Muscle layer of colon (tissue), 2 donors: Measurements from ENCODE around the gene TPSB2.
"Not testable (repeated sequence)": the region's sequence is repeated elsewhere in the genome, so short reads cannot be mapped to it uniquely, and the experiment has no call there.

Source experiments
- H3K27ac ChIP-seq: one replicate; pipeline ENCODE4 v1.7.0; 2013; ENCODE audit warnings: low read depth, mild to moderate bottlenecking, low read length, moderate library complexity
- H3K27me3 ChIP-seq, 2 donors: one replicate each; pipeline ENCODE4 v1.7.0; 2013; ENCODE audit warnings: low read length in 2 of 2, mild to moderate bottlenecking in 2 of 2; ENCODE audit not compliant: insufficient read depth in 2 of 2, control insufficient read depth in 1 of 2
- H3K36me3 ChIP-seq: one replicate; pipeline ENCODE4 v1.7.0; 2013; ENCODE audit warnings: mild to moderate bottlenecking, low read length; ENCODE audit not compliant: insufficient read depth
- H3K4me1 ChIP-seq: one replicate; pipeline ENCODE4 v1.7.0; 2013; ENCODE audit warnings: mild to moderate bottlenecking, low read length; ENCODE audit not compliant: insufficient read depth
- H3K4me3 ChIP-seq, 2 donors: one replicate each; pipeline ENCODE4 v1.7.0; 2013; ENCODE audit warnings: low read length in 2 of 2, low read depth in 1 of 2, mild to moderate bottlenecking in 1 of 2, moderate library complexity in 1 of 2
- H3K9ac ChIP-seq: one replicate; pipeline ENCODE4 v1.7.0; 2013; ENCODE audit warnings: low read length
- H3K9me3 ChIP-seq: one replicate; pipeline ENCODE4 v1.7.0; 2013; ENCODE audit warnings: mild to moderate bottlenecking, low read length
- donor health status: abdominal sarcoma.
- donor health status: Adenocarcinoma of cecum.

TPSB2 gene

DNA sequence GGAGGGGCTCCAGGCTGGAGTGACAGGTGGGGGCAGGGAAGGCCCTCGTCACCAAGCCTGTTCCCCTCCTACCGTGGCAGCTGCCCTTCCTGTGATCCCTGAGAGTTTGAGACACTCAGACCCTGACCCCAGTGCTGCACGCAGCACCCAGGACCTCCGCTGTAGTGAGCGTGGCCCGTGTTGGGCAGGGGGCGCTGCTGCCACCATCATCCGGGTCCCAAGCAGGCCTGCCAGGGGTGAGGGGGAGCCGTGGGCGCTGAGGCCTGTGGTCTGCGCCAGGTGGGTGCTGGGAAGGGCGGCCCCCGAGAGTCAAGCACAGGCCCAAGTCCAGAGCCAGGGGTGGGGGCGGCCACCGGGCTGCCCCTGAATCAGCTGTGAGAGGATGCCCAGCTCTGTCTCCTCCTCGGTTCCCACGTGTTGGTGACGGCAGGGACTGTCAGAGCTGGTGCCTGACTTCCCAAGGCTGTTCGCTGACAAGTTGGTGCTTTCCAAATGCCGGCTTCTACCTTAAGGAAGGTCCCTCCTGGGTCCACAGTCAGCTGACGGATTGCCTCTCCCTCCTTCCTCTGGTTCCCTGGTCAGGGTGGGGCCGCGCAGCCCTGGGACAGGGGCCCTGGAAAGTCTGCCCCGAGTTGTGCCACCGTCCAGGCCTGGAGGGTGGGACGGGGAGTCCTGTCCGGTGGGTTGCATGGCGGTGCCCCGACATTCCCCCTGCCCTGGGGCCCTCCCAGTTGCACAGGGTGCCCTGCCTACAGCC, 36.0 kb downstream of the TPSB2 start:
- no peaks in the 10 kb centered on the region for H3K36me3 ChIP-seq
- peaks cover 25% of the 10 kb centered on the region for H3K4me1 ChIP-seq
- peak overlapping the region; percentile 72 for H3K27ac ChIP-seq
- no peak overlapping the region for H3K4me3 ChIP-seq
- H3K27me3 ChIP-seq, result no peaks in the 10 kb centered on the region
- H3K9me3 ChIP-seq, result no peaks in the 10 kb centered on the region
- H3K9ac ChIP-seq, result no peak overlapping the region

DNA sequence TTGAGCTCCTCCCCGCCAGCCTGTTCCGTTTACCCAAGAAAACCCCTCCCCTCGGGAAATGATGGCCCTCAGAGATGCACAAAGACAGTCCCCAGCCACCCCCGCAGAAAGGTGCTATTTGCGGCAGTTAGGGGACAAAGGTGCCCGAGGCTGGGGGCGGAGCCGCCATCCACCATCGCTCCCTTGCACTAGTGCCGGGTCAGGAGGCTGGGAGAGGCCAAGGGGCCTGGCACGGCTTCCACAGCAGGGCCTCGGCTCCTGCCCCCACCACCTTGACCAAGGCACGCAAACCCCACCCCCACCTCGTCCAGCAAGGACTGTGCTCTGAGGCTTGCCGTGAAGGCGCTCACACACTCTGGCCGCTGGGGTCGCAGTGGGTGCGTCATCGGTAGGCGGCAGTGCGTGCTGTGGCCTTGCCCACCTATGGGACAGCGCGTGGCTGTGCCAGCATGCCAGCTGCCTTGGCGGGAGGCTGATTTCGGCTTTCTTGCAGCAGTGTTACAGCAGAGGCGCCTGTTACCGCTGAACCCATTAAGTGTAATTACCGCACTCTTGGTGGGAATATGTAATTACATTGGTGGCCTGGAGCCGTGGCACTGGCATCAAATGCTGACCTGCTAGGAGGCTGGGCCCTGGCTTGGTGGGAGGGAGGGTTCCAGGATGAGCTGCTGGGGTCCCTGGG, 36.7 kb downstream of the TPSB2 start:
- H3K27me3 ChIP-seq, result no peaks in the 10 kb centered on the region
- no peaks in the 10 kb centered on the region for H3K9me3 ChIP-seq
- no peaks in the 10 kb centered on the region for H3K36me3 ChIP-seq
- H3K4me3 ChIP-seq, result no peak overlapping the region
- peak overlapping the region; percentile 68 for H3K27ac ChIP-seq
- H3K9ac ChIP-seq, result no peak overlapping the region
- H3K4me1 ChIP-seq, result peaks cover 25% of the 10 kb centered on the region

DNA sequence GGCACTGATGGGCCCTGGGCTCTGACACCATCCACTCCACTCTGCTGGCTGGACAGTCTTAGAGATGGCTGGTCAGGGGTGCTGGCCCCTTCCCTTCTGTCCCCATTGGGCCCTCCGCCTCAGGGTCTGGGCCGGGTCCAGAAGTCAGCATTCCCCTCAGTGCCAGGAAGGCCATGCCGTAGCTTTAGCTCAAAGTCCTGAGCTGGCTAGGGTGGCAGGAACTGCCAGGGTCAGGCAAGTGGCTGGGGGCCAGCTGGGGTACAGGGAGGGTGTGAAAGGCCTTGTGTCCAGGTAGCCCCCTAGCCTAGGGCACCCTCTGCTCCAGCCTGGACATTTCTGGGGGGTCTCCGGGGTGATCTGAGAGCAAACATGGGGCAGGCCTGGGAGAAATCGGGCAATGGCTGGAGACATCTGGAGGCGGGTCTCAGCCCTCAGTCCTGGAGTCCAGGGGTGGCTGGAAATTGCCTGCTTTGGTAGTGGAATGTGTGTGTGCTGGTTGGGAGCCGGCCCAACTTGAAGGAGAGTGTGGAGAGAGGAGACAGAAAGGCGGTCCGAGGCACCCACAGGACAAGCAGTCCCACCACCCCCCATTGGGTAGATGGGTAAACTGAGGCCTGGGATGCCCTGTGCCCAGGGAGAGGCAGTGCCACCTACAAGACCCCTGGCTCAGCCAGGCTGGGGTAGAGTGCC, 37.5 kb downstream of the TPSB2 start:
- Histone ChIP-seq H3K4me1 (peaks cover 25% of the 10 kb centered on the region), H3K9me3 (no peaks in the 10 kb centered on the region), H3K9ac (no peak overlapping the region)

DNA sequence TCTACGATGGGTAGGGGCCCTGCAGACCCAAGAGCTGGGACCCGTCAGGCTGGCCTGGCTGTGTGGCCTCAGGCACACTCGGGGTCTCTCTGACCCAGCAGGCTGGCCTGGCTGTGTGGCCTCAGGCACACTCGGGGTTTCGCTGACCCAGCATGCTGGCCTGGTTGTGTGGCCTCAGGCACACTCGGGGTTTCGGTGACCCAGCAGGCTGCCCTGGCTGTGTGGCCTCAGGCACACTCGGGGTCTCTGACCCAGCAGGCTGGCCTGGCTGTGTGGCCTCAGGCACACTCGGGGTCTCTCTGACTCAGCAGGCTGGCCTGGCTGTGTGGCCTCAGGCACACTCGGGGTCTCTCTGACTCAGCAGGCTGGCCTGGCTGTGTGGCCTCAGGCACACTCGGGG, 39.2 kb downstream of the TPSB2 start:
- H3K27ac ChIP-seq, result not testable (repeated sequence)
- peaks cover 25% of the 10 kb centered on the region for H3K4me1 ChIP-seq

More for the DNA sequence above, 37.5 kb downstream of the TPSB2 start:
- H3K4me3 ChIP-seq, result no peak overlapping the region
- H3K27me3 ChIP-seq, result no peaks in the 10 kb centered on the region
- H3K27ac ChIP-seq, result peak overlapping the region; percentile 68
- no peaks in the 10 kb centered on the region for H3K36me3 ChIP-seq

DNA sequence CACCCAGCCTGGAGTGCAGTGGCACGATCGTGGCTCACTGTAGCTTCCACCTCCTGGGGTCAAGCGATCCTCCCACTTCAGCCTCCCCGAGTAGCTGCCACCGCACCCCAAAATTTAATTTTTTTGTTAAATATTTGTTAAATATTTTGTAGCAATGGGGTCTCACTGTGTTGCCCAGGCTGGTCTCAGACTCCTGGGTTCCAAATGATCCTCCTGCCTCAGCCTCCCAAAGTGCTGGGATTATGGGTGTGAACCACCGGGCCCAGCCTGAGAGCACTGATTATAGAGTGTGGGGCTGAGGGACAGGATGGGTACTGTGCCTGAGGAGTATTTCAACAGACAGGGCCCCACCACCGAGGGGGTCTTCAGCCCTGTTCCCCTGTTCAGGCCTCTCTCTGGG, 40.5 kb downstream of the TPSB2 start:
- H3K27ac ChIP-seq, result no peak overlapping the region

More for the DNA sequence above, 39.2 kb downstream of the TPSB2 start:
- not testable (repeated sequence) for H3K36me3 ChIP-seq, H3K27me3 ChIP-seq, H3K9ac ChIP-seq, H3K4me3 ChIP-seq, H3K9me3 ChIP-seq

DNA sequence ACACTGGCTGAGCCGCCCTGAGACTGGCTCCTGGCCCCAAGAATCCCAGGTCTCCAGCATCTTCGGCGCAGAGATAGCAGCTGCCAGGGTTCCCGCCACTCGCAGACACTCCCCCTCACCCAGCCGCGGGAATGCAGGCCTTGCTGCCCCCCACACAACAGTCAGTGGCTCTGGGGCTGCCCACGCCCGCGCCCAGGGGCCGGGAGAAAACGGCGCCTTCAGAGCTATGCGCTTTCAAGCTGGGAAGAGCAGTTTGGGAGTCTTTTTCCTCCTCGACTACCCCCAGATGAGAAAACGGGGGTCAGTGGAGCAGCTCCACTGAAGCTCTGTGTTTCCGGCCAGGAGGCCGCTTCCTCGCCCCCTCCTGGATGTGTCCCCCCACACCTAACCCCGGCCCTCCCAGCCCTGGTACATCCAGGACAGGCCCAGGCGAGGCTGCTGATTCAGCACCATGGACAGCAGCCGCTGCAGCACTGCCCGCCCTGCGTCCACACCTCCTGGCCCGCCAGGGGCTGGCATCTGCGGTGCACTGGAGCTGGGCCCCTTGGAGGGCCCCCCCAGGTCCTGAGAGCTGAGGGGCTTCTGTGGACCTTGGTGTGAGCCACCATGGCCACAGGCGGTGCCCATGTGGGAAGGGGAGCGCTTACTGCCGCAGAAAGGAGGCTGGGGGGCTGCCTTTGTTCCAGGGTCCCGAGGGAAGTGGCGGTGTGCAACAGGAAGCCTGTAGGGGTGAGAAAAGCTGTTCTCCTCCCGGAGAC, 41.4 kb downstream of the TPSB2 start:
- Histone ChIP-seq H3K9ac (no peak overlapping the region), H3K4me3 (no peak overlapping the region), H3K27ac (no peak overlapping the region), H3K9me3 (no peaks in the 10 kb centered on the region), H3K4me1 (peaks cover 33% of the 10 kb centered on the region), H3K36me3 (peaks cover 3% of the 10 kb centered on the region), H3K27me3 (no peaks in the 10 kb centered on the region)

More for the DNA sequence above, 40.5 kb downstream of the TPSB2 start:
- peaks cover 33% of the 10 kb centered on the region for H3K4me1 ChIP-seq
- no peak overlapping the region for H3K4me3 ChIP-seq
- H3K36me3 ChIP-seq, result peaks cover 3% of the 10 kb centered on the region
- no peak overlapping the region for H3K9ac ChIP-seq
- H3K27me3 ChIP-seq, result no peaks in the 10 kb centered on the region
- H3K9me3 ChIP-seq, result no peaks in the 10 kb centered on the region

DNA sequence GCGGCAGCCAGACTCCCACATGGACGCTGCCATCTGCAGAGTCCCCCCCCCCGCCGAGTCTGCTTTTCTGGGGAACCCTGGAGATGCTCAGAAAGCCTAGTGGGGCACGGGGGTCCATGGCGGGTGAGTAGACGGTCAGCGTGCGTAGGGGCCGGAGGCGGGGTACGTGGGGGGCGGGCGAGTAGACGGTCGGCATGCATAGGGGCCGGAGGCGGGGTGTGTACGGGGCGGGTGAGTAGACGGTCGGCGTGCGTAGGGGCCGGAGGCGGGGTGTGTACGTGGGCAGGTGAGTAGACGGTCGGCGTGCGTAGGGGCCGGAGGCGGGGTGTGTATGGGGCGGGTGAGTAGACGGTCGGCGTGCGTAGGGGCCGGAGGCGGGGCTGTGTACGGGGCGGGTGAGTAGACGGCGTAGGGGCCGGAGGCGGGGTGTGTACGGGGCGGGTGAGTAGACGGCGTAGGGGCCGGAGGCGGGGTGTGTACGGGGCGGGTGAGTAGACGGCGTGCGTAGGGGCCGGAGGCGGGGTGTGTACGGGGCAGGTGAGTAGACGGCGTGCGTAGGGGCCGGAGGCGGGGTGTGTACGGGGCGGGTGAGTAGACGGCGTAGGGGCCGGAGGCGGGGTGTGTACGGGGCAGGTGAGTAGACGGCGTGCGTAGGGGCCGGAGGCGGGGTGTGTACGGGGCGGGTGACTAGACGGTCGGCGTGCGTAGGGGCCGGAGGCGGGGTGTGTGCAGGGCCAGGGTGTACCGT, 44.4 kb downstream of the TPSB2 start:
- H3K27me3 ChIP-seq, H3K9me3 ChIP-seq, H3K9ac ChIP-seq, H3K4me3 ChIP-seq, H3K36me3 ChIP-seq: not testable (repeated sequence)
- Histone ChIP-seq H3K4me1 (peaks cover 45% of the 10 kb centered on the region), H3K27ac (peak overlapping the region; percentile 7)

DNA sequence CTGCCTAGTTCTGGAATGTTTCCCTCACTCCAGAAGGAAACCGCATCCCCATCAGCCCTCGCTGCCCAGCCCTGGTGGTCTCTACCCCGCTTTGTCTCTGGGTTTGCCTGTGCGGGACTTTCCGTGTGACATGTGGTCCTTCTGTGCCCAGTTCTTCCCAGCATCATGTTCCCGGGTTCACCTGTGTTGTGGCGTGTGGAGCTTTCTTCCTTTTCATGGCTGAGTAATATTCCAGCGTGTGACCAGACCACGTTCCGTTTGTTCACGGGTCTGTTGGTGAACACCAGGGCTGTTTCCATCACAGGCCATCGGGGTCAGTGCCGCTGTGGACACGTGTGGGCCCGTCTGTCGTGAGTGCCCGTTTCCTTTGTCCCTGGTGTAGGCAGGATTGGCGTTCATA, 45.0 kb downstream of the TPSB2 start:
- Histone ChIP-seq H3K27ac (peak overlapping the region; percentile 7), H3K4me3 (no peak overlapping the region), H3K27me3 (no peaks in the 10 kb centered on the region), H3K9ac (no peak overlapping the region), H3K4me1 (peaks cover 52% of the 10 kb centered on the region), H3K9me3 (no peaks in the 10 kb centered on the region), H3K36me3 (peaks cover 3% of the 10 kb centered on the region)

DNA sequence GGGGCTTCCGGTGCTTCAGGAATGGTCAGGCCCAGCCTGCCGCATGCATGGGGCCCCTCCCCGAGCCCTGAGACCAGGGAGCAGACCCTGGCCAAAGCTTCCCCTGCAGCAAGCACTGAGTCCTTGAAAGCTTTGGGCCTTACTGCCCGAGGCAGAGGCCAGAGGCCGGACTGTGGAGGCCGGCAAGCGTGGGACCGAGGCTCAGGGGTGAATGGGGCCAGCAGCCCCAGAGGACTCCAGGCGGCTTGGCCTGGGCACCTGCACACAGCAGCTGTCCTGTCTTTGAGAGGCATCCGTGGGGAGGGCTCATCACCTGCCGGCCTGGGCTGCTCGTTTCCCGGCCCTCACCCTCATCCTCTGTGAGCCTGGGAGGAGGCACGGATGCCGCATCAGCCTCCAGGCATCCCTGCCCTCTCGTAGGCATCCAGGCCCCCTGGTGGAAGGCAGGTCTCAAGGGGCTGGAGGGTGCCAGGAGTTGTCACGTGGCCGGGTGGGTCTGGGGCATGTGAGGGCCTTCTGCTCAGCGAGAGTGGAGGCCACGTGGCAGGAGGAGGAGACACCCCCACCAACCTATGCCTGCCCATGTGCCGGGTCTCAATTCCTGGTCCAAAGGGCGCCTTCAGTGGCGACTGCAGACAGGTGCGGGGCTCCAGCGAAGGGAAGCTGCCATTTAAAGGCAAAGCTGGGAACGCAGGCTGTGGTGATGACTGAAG, 45.7 kb downstream of the TPSB2 start:
- peaks cover 54% of the 10 kb centered on the region for H3K4me1 ChIP-seq
- peaks cover 3% of the 10 kb centered on the region for H3K36me3 ChIP-seq
- no peak overlapping the region for H3K9ac ChIP-seq
- peak overlapping the region; percentile 68 for H3K27ac ChIP-seq
- H3K9me3 ChIP-seq, result no peaks in the 10 kb centered on the region
- H3K27me3 ChIP-seq, result no peaks in the 10 kb centered on the region
- no peak overlapping the region for H3K4me3 ChIP-seq
